Thyroid gland (tissue), 4 donors: ENCODE data around the gene ARHGAP18. TPM values are rescaled to one million over a fixed set of nuclear protein-coding genes. Genes with fewer than 3 reads are reported as not detected.
"Not testable (repeated sequence)": the region's sequence is repeated elsewhere in the genome, so short reads cannot be mapped to it uniquely, and the experiment has no call there.

Experiments used
- DNase-seq, 2 donors: peaks; one replicate each; pipeline ENCODE4 v3.0.0-alpha.2; 2019
- H3K27ac ChIP-seq, 3 donors: fragments of 200-600 bp; sonication (generic); 1 replicate in 2 of 3; 2 replicates in 1 of 3; pipeline ENCODE4 v1.5.1; 2016 to 2019; ENCODE audit warnings: mild to moderate bottlenecking in 1 of 3, moderate library complexity in 1 of 3
- H3K27me3 ChIP-seq: fragments of 200-600 bp; sonication (generic); one replicate; pipeline ENCODE4 v1.5.1; 2019
- H3K36me3 ChIP-seq, 2 donors: fragments of 200-600 bp; sonication (generic); one replicate each; pipeline ENCODE4 v1.5.1; 2016 to 2019
- H3K4me1 ChIP-seq, 2 donors: fragments of 200-600 bp; sonication (generic); one replicate each; pipeline ENCODE4 v1.5.1; 2017 to 2019
- H3K4me3 ChIP-seq, 3 donors: fragments of 200-600 bp; sonication (generic); replicated peaks in 1 of 3; 1 replicate in 2 of 3; 2 replicates in 1 of 3; pipeline ENCODE4 v1.5.1; 2016; ENCODE audit warnings: mild to moderate bottlenecking in 1 of 3
- H3K9me3 ChIP-seq: fragments of 200-600 bp; sonication (generic); one replicate; pipeline ENCODE4 v1.5.1; 2017
- POLR2A ChIP-seq, 2 donors: fragments of 450-650 bp; IDR thresholded peaks; one replicate each; pipeline ENCODE4 v1.6.1; 2017; ENCODE audit warnings: antibody characterized with exemption in 2 of 2, mild to moderate bottlenecking in 2 of 2, moderate library complexity in 1 of 2
- whole genome bisulfite sequencing, 2 donors: methylation state at CpG; one replicate each; pipeline ENCODE4 v1.1.5; 2017; 5-methylcytosine and 5-hydroxymethylcytosine counted together
- intact Hi-C: fragments of 100-400 bp; cut with DNase I; formaldehyde crosslinking; loops from one replicate; pipeline ENCODE4 v1.15.1; 2023
- total RNA-seq, 4 donors: library from RNA; depleted of rRNA; stranded (reverse); fragments of >200 nt; gene quantifications; one replicate each; pipeline ENCODE4 v1.2.3, GENCODE V29; 2016
- TF ChIP-seq, protein P1 (sequence below), 6 experiments: fragments of 200-600 bp in 3 of 6; fragments of 450-650 bp in 3 of 6; sonication (generic) in 3 of 6; IDR thresholded peaks; one replicate each; pipeline ENCODE4 v1.5.1; 2016 to 2019; ENCODE audit warnings: antibody characterized with exemption in 6 of 6, mild to moderate bottlenecking in 2 of 6, inconsistent platforms in 1 of 6, moderate library complexity in 1 of 6

ARHGAP18 gene
- total RNA-seq, 4 donors from 2014 or later, result 26.5 to 31.6 (median 28.3) TPM

DNA sequence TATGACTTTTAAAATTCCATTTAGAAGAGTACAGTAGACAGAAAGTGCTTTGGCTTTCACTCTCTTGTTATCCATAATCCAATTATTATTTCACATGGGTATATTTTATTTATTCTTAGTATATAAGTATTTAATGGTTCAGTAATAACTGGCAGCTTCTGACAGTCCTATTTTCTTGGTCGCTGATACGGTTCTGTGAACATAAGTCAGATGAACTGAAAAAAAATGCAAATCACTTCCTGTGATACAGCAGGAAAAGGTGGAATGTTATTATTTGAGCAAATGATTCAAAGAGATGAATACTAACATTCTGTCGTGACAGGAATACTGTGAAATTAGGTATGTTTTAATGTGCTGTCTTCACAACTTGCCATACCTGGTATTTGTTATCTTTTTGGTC is 132.3 kb downstream of the ARHGAP18 start:
- DNase-seq, result no peak
- Histone ChIP-seq H3K4me1 (no peaks in the 10 kb centered on the region), H3K36me3 (no peaks in the 10 kb centered on the region), H3K27ac (no peak overlapping the region), H3K9me3 (no peaks in the 10 kb centered on the region), H3K27me3 (no peaks in the 10 kb centered on the region), H3K4me3 (no peak overlapping the region)
- WGBS, 2 donors, result 78 to 81% methylated on average over 3 of the region's 3 CpGs
- no peak for TF ChIP-seq POLR2A (IDR thresholded peaks at IDR 0.05)
- TF ChIP-seq, protein P1, sequence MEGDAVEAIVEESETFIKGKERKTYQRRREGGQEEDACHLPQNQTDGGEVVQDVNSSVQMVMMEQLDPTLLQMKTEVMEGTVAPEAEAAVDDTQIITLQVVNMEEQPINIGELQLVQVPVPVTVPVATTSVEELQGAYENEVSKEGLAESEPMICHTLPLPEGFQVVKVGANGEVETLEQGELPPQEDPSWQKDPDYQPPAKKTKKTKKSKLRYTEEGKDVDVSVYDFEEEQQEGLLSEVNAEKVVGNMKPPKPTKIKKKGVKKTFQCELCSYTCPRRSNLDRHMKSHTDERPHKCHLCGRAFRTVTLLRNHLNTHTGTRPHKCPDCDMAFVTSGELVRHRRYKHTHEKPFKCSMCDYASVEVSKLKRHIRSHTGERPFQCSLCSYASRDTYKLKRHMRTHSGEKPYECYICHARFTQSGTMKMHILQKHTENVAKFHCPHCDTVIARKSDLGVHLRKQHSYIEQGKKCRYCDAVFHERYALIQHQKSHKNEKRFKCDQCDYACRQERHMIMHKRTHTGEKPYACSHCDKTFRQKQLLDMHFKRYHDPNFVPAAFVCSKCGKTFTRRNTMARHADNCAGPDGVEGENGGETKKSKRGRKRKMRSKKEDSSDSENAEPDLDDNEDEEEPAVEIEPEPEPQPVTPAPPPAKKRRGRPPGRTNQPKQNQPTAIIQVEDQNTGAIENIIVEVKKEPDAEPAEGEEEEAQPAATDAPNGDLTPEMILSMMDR (IDR thresholded peaks at IDR 0.05), result no peak
- intact Hi-C loops, result no loop called here

DNA sequence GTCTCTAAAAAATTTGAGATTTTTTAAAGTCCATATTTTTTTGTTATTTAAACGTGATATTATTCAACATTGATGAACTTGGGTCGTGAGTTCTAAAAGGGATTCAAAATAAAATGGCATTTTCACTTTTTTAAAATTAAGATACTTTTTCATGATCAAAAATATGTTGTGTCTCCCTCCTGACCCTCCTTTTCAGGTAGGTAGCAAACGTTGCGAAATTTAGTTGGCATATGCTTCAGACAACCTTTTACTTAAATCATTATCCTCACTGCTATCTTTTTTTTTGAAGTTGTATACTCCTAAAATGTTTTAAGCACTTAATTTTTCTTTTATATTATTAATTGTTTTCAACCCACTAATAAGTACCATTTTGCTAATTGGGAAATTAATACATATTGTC is 133.5 kb downstream of the ARHGAP18 start:
- DNase-seq, result no peak
- H3K36me3 ChIP-seq, result no peaks in the 10 kb centered on the region
- no peak overlapping the region for H3K4me3 ChIP-seq
- H3K4me1 ChIP-seq, result no peaks in the 10 kb centered on the region
- no peaks in the 10 kb centered on the region for H3K27me3 ChIP-seq
- WGBS, 2 donors, result 90 to 93% methylated on average over 4 of the region's 4 CpGs
- no peak overlapping the region for H3K27ac ChIP-seq
- no peaks in the 10 kb centered on the region for H3K9me3 ChIP-seq
- TF ChIP-seq POLR2A (IDR thresholded peaks at IDR 0.05), result no peak
- TF ChIP-seq, protein P1 (IDR thresholded peaks at IDR 0.05), result no peak
- intact Hi-C loops, result no loop called here

DNA sequence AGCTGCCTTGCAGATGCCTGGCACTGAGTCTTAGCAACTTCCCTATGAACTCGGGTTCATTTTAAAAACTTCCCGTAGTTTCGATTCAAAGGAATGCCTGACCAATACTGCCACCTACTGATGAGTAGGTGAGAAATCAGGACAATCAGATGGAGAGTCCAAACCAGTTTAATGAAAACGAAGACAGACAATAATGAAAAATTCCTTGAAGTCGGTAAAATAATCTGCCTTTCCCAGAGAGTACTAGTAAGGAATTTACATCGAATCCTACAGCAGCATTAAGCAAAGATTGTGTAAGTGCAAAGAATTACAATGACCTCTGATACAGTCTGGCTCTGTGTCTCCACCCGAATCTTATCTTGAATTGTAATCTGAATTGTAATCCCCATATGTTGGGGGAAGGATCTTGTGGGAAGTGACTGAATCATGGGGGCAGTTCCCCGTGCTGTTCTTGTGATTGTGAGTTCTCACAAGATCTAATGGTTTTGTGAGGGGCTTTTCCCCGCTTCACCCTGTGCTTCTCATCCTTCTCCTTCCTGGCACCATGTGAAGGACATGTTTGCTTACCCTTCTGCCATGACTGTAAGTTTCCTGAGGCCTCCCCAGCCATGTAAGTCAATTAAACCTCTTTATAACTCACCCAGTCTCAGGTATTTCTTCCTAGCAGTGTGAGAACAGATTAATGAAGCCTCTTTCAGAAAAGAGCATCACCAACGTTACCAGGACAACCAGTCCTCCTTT is 134.4 kb downstream of the ARHGAP18 start:
- Histone ChIP-seq H3K4me1 (no peaks in the 10 kb centered on the region), H3K4me3 (no peak overlapping the region), H3K27me3 (no peaks in the 10 kb centered on the region), H3K27ac (no peak overlapping the region), H3K36me3 (no peaks in the 10 kb centered on the region), H3K9me3 (no peaks in the 10 kb centered on the region)
- intact Hi-C loops, result no loop called here
- TF ChIP-seq, protein P1 (IDR thresholded peaks at IDR 0.05), result peak in 5 of 6 experiments; percentile 54 to 75 (median 69)
- no peak for TF ChIP-seq POLR2A (IDR thresholded peaks at IDR 0.05)
- 33 to 39% methylated on average over 10 of the region's 10 CpGs for WGBS, 2 donors
- DNase-seq, result peak in 1 of 2 donors; percentile 14

DNA sequence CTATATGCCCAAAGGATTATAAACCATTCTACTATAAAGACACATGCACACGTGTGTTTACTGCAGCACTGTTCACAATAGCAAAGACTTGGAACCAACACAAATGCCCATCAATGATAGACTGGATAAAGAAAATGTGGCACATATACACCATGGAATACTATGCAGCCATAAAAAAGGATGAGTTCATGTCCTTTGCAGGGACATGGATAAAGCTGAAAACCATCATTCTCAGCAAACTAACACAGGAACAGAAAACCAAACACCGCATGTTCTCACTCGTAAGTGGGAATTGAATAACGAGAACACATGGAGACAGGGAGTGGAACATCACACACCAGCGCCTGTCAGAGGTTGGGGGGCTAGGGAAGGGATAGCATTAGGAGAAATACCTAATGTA is 135.4 kb downstream of the ARHGAP18 start:
- H3K9me3 ChIP-seq, DNase-seq, H3K27me3 ChIP-seq, H3K4me3 ChIP-seq, intact Hi-C loops, H3K36me3 ChIP-seq, H3K27ac ChIP-seq, H3K4me1 ChIP-seq: not testable (repeated sequence)
- WGBS, 2 donors, result 96% methylated on average over 5 of the region's 5 CpGs

DNA sequence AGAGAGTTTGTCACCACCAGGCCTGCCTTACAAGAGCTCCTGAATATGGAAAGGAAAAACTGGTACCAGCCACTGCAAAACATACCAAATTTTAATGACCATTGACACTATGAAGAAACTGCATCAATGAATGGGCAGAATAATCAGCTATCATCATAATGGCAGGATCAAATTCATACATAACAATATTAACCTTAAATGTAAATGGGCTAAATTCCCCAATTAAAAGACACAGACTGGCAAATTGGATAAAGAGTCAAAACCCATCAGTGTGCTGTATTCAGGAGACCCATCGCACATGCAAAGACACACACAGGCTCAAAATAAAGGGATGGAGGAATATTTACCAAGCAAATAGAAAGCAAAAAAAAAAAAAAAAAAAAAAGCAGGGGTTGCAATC is 139.0 kb downstream of the ARHGAP18 start:
- H3K27me3 ChIP-seq, H3K4me1 ChIP-seq, H3K9me3 ChIP-seq, H3K4me3 ChIP-seq, H3K36me3 ChIP-seq, intact Hi-C loops, H3K27ac ChIP-seq, DNase-seq: not testable (repeated sequence)
- WGBS, 2 donors, result 96 to 100% methylated on average over 1 of the region's 1 CpG

DNA sequence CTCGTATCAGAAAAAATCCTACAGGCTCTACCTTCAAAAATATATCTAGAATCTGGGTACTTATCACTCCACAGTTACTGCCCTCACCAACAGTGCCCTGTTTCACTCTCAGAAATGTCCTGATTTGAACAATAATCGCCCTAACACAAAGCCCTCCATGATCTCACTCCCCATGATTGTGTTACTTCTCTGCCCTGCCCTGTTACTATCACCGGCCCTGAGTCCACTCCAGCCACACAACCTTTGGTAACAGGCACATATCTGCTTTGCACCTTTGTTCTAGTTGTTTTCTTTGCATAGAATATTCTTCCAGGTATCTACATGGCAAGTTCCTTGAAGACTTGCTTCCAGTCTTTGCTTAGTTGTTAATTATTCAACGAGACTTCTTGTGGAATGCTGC is 142.0 kb downstream of the ARHGAP18 start:
- 87 to 97% methylated on average over 4 of the region's 4 CpGs for WGBS, 2 donors
- Histone ChIP-seq H3K27me3 (no peaks in the 10 kb centered on the region), H3K27ac (no peak overlapping the region), H3K4me3 (no peak overlapping the region), H3K9me3 (no peaks in the 10 kb centered on the region), H3K36me3 (no peaks in the 10 kb centered on the region), H3K4me1 (no peaks in the 10 kb centered on the region)
- intact Hi-C loops, result loop anchor here (5.0 kb wide), 1 partner anchor 71 kb away; no protein-coding TSS in a partner anchor
- no peak for TF ChIP-seq POLR2A (IDR thresholded peaks at IDR 0.05)
- TF ChIP-seq, protein P1 (IDR thresholded peaks at IDR 0.05), result no peak
- DNase-seq, result no peak
